ENCODE data around the gene NPTX1.

The NPTX1 gene

DNA sequence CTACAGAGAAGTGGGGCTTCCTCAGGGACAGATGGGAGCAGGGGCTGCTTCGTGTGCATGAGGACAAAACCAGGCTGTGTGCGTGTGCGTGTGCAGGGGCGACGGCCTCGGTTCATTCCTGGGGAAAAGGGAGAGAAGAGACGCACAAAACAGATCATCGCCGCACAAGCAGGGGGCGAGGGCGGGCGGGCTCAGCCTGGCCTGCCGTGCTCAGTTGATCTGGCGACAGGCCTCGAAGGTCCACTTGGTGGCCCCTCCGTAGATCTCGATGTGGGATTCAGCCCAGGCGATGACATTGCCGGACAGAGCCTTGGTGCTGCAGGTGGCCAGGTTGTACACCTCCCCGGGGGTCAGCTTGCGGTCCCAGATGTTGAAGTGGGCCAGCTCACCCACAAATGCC lies 5.8 kb downstream of the NPTX1 start:
- H3K27ac ChIP-seq (ENCODE audit: low read depth, low read length), result no peak overlapping the region
- H3K4me1 ChIP-seq (ENCODE audit: control insufficient read depth in 1 of 2, insufficient read depth in 2 of 2, low read length in 2 of 2), result peaks cover 3 to 4% of the 10 kb centered on the region in 2 donors
- H3K36me3 ChIP-seq (ENCODE audit: control insufficient read depth in 1 of 2, insufficient read depth in 2 of 2, low read length in 2 of 2), result no peaks in the 10 kb centered on the region
- H3K9me3 ChIP-seq (ENCODE audit: control insufficient read depth in 1 of 2, low read length in 2 of 2), result no peaks in the 10 kb centered on the region
- no peak overlapping the region for H3K9ac ChIP-seq (ENCODE audit: low read depth in 1 of 2, low read length in 2 of 2)
- H3K4me3 ChIP-seq (ENCODE audit: low read depth in 1 of 2, low read length in 2 of 2), result no peak overlapping the region
- peaks cover 73 to 80% of the 10 kb centered on the region in 2 donors for H3K27me3 ChIP-seq (ENCODE audit: control insufficient read depth in 1 of 2, insufficient read depth in 2 of 2, low read length in 2 of 2)

GRCh38 chr17:80469667-80470066 lies 6.7 kb downstream of the NPTX1 start:
- Histone ChIP-seq H3K4me1 (ENCODE audit: control insufficient read depth in 1 of 2, insufficient read depth in 2 of 2, low read length in 2 of 2) (no peaks in the 10 kb centered on the region), H3K36me3 (ENCODE audit: control insufficient read depth in 1 of 2, insufficient read depth in 2 of 2, low read length in 2 of 2) (no peaks in the 10 kb centered on the region), H3K27me3 (ENCODE audit: control insufficient read depth in 1 of 2, insufficient read depth in 2 of 2, low read length in 2 of 2) (peaks cover 63 to 77% of the 10 kb centered on the region in 2 donors), H3K27ac (ENCODE audit: low read depth, low read length) (no peak overlapping the region), H3K4me3 (ENCODE audit: low read depth in 1 of 2, low read length in 2 of 2) (no peak overlapping the region), H3K9ac (ENCODE audit: low read depth in 1 of 2, low read length in 2 of 2) (no peak overlapping the region), H3K9me3 (ENCODE audit: control insufficient read depth in 1 of 2, low read length in 2 of 2) (no peaks in the 10 kb centered on the region)

DNA sequence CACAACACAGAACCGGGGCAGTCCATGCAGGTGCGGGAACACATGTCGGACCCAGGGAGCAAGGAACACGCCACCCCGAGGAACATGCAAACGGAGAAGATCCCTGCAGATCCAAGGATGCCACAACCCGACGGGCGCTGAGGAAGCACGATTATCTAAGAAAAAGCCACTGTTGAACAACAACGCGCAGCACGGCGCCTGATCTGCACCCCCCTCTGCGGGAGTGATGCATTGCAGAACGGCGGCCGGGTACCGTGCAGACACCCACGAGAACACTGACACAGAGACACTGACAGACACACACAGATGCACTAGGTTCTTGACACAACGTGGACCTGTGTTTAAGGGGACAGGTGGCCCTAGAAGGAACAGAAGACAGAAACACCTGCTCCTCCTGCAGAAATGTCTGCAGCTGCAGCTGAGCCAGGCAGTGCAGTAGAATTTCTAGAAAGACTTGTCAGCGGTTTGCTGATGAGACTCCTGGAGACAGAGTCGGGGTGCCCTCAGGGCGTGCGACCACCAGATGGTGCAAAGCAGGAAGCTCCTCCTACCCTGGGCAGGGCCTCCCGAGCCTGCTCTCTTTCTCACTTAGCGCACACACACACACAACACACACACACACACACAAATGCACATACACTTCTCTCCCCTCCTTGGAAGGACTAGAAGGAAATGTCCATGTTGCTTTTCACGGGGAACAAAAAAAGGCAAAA lies 7.5 kb downstream of the NPTX1 start:
- Histone ChIP-seq H3K27me3 (ENCODE audit: control insufficient read depth in 1 of 2, insufficient read depth in 2 of 2, low read length in 2 of 2) (peaks cover 56 to 73% of the 10 kb centered on the region in 2 donors), H3K27ac (ENCODE audit: low read depth, low read length) (no peak overlapping the region), H3K4me1 (ENCODE audit: control insufficient read depth in 1 of 2, insufficient read depth in 2 of 2, low read length in 2 of 2) (no peaks in the 10 kb centered on the region), H3K9ac (ENCODE audit: low read depth in 1 of 2, low read length in 2 of 2) (no peak overlapping the region), H3K4me3 (ENCODE audit: low read depth in 1 of 2, low read length in 2 of 2) (no peak overlapping the region), H3K9me3 (ENCODE audit: control insufficient read depth in 1 of 2, low read length in 2 of 2) (no peaks in the 10 kb centered on the region), H3K36me3 (ENCODE audit: control insufficient read depth in 1 of 2, insufficient read depth in 2 of 2, low read length in 2 of 2) (no peaks in the 10 kb centered on the region)

- Histone ChIP-seq H3K4me3 (ENCODE audit: low read depth in 1 of 2, low read length in 2 of 2) (no peak overlapping the region), H3K9me3 (ENCODE audit: control insufficient read depth in 1 of 2, low read length in 2 of 2) (no peaks in the 10 kb centered on the region), H3K9ac (ENCODE audit: low read depth in 1 of 2, low read length in 2 of 2) (no peak overlapping the region), H3K4me1 (ENCODE audit: control insufficient read depth in 1 of 2, insufficient read depth in 2 of 2, low read length in 2 of 2) (no peaks in the 10 kb centered on the region), H3K27ac (ENCODE audit: low read depth, low read length) (no peak overlapping the region), H3K27me3 (ENCODE audit: control insufficient read depth in 1 of 2, insufficient read depth in 2 of 2, low read length in 2 of 2) (peaks cover 49 to 66% of the 10 kb centered on the region in 2 donors), H3K36me3 (ENCODE audit: control insufficient read depth in 1 of 2, insufficient read depth in 2 of 2, low read length in 2 of 2) (no peaks in the 10 kb centered on the region)
Observed at GRCh38 chr17:80468242-80468641, 8.2 kb downstream of the NPTX1 start.

DNA sequence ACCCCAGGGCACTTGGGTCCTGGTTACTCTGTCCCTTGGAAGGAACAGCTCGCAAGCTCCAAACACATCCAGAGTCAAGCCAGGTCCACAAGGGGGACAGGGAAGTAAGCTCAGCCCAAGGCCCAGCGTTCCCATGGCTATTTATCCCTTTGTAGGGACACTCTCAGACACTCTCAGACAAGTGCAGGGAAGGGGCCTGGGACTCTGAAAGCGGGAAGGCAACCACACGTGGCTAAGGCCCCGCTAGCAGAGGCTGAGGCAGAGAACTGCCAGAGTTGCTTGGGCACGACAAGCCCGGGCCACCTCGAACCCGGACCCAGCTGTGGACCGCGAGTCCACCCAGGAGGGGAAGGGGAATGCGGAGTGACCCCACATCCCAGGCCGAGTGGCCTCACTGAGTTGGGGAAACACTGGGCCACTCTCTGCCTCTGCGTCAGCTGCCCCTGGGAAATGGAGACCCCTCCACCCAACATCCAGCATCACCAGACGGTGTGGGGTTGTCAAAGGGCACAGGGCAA lies 10.2 kb downstream of the NPTX1 start:
- Histone ChIP-seq H3K27ac (ENCODE audit: low read depth, low read length) (no peak overlapping the region), H3K27me3 (ENCODE audit: control insufficient read depth in 1 of 2, insufficient read depth in 2 of 2, low read length in 2 of 2) (peaks cover 32 to 48% of the 10 kb centered on the region in 2 donors), H3K9me3 (ENCODE audit: control insufficient read depth in 1 of 2, low read length in 2 of 2) (no peaks in the 10 kb centered on the region)

DNA sequence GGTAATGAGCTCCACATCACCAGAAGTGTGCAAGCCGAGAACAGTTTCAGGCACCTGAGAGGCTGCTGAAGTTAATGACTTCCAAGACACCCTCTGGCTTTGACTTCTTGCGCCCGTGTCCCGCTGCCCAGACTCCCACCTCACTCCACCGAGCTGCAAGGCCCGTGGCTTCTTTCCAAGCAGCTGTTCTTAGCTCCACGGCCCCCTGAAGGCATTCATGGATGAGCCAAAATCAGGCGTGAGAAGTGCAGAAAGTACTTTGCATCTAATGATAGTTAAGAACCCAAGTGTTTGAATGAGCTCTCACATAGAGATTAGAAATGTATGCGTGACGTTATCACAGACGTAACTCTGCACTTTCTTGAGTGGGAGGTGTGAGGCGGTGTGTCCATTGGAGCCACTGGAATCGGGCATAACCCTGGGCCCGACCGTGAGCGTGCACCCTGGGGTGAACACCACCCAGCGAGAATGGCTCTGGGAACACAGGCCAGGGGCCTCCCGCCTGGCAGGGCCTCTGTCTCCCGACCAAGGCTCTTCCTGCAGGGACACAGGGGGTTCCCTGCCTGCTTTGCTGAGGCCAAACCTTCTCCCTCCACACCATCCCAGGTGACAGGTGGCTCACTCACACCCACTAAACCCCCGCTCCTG lies 11.0 kb downstream of the NPTX1 start:
- Histone ChIP-seq H3K9me3 (ENCODE audit: control insufficient read depth in 1 of 2, low read length in 2 of 2) (no peaks in the 10 kb centered on the region), H3K36me3 (ENCODE audit: control insufficient read depth in 1 of 2, insufficient read depth in 2 of 2, low read length in 2 of 2) (no peaks in the 10 kb centered on the region), H3K4me3 (ENCODE audit: low read depth in 1 of 2, low read length in 2 of 2) (no peak overlapping the region), H3K9ac (ENCODE audit: low read depth in 1 of 2, low read length in 2 of 2) (no peak overlapping the region), H3K27ac (ENCODE audit: low read depth, low read length) (no peak overlapping the region), H3K4me1 (ENCODE audit: control insufficient read depth in 1 of 2, insufficient read depth in 2 of 2, low read length in 2 of 2) (no peaks in the 10 kb centered on the region), H3K27me3 (ENCODE audit: control insufficient read depth in 1 of 2, insufficient read depth in 2 of 2, low read length in 2 of 2) (peaks cover 32 to 51% of the 10 kb centered on the region in 2 donors)

More for the DNA sequence above, 10.2 kb downstream of the NPTX1 start:
- Histone ChIP-seq H3K36me3 (ENCODE audit: control insufficient read depth in 1 of 2, insufficient read depth in 2 of 2, low read length in 2 of 2) (no peaks in the 10 kb centered on the region), H3K4me3 (ENCODE audit: low read depth in 1 of 2, low read length in 2 of 2) (no peak overlapping the region), H3K9ac (ENCODE audit: low read depth in 1 of 2, low read length in 2 of 2) (no peak overlapping the region), H3K4me1 (ENCODE audit: control insufficient read depth in 1 of 2, insufficient read depth in 2 of 2, low read length in 2 of 2) (no peaks in the 10 kb centered on the region)

GRCh38 chr17:80464486-80464885 lies 11.9 kb downstream of the NPTX1 start:
- H3K27me3 ChIP-seq (ENCODE audit: control insufficient read depth in 1 of 2, insufficient read depth in 2 of 2, low read length in 2 of 2), result peaks cover 32 to 49% of the 10 kb centered on the region in 2 donors
- H3K27ac ChIP-seq (ENCODE audit: low read depth, low read length), result no peak overlapping the region
- H3K4me3 ChIP-seq (ENCODE audit: low read depth in 1 of 2, low read length in 2 of 2), result no peak overlapping the region
- H3K36me3 ChIP-seq (ENCODE audit: control insufficient read depth in 1 of 2, insufficient read depth in 2 of 2, low read length in 2 of 2), result no peaks in the 10 kb centered on the region
- no peak overlapping the region for H3K9ac ChIP-seq (ENCODE audit: low read depth in 1 of 2, low read length in 2 of 2)
- no peaks in the 10 kb centered on the region for H3K9me3 ChIP-seq (ENCODE audit: control insufficient read depth in 1 of 2, low read length in 2 of 2)
- no peaks in the 10 kb centered on the region for H3K4me1 ChIP-seq (ENCODE audit: control insufficient read depth in 1 of 2, insufficient read depth in 2 of 2, low read length in 2 of 2)

- H3K36me3 ChIP-seq (ENCODE audit: control insufficient read depth in 1 of 2, insufficient read depth in 2 of 2, low read length in 2 of 2), result no peaks in the 10 kb centered on the region
- no peak overlapping the region for H3K4me3 ChIP-seq (ENCODE audit: low read depth in 1 of 2, low read length in 2 of 2)
- no peak overlapping the region for H3K27ac ChIP-seq (ENCODE audit: low read depth, low read length)
- H3K4me1 ChIP-seq (ENCODE audit: control insufficient read depth in 1 of 2, insufficient read depth in 2 of 2, low read length in 2 of 2), result no peaks in the 10 kb centered on the region
- H3K27me3 ChIP-seq (ENCODE audit: control insufficient read depth in 1 of 2, insufficient read depth in 2 of 2, low read length in 2 of 2), result peaks cover 27 to 43% of the 10 kb centered on the region in 2 donors
- H3K9me3 ChIP-seq (ENCODE audit: control insufficient read depth in 1 of 2, low read length in 2 of 2), result no peaks in the 10 kb centered on the region
- no peak overlapping the region for H3K9ac ChIP-seq (ENCODE audit: low read depth in 1 of 2, low read length in 2 of 2)
Observed at GRCh38 chr17:80463784-80464400, 12.5 kb downstream of the NPTX1 start.

DNA sequence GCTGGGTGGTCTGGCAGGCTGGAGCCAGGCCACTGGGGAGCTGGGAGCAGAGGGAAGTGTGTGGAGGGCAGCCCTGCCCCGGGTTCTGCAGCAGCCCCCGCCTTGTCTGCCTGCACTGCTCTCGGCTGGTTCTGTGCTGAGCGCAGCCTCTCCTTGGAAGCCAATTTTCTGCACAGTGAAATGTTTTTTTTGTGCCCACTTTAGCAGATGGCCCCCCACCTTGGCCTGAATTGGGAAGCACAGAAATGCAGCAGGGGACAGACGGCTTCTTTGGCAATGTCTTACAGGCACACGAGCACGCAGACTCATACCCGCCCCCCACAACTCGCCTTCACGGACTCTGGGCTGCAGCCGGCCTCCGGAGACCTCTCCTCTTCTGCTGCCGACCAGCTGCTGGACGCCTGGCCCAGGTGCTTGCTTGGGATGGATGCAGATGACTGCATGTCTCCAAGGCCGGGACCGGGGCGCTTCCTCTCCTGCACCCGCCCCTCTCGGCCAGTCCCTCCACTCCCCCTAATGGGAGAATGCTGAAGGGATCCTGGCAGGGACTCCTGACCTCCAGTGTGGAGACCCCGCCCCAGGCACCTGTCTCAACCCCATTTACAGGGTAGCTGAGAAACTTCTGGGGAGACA lies 14.8 kb downstream of the NPTX1 start:
- Histone ChIP-seq H3K9ac (ENCODE audit: low read depth in 1 of 2, low read length in 2 of 2) (no peak overlapping the region), H3K9me3 (ENCODE audit: control insufficient read depth in 1 of 2, low read length in 2 of 2) (no peaks in the 10 kb centered on the region), H3K4me3 (ENCODE audit: low read depth in 1 of 2, low read length in 2 of 2) (no peak overlapping the region), H3K27me3 (ENCODE audit: control insufficient read depth in 1 of 2, insufficient read depth in 2 of 2, low read length in 2 of 2) (peaks cover 7 to 24% of the 10 kb centered on the region in 2 donors), H3K36me3 (ENCODE audit: control insufficient read depth in 1 of 2, insufficient read depth in 2 of 2, low read length in 2 of 2) (no peaks in the 10 kb centered on the region), H3K27ac (ENCODE audit: low read depth, low read length) (no peak overlapping the region), H3K4me1 (ENCODE audit: control insufficient read depth in 1 of 2, insufficient read depth in 2 of 2, low read length in 2 of 2) (no peaks in the 10 kb centered on the region)

DNA sequence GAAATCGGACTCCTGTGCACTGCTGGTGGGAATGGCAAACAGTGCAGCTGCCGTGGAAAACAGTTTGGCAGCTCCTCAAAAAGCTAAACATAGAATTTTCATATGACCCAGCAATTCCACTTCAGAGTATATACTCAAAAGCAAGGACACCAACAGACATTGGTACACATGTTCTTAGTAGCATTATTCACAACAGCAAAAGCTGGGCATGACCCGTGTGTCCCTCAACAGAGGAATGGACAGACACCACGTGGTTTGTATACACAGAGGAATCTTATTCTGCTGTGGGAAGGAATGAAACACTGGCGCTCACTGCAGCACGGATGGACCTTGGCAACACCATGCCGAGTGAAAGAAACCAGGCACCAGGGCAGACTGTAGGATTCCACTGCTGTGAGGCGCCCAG lies 16.0 kb downstream of the NPTX1 start:
- Histone ChIP-seq H3K4me3 (ENCODE audit: low read depth in 1 of 2, low read length in 2 of 2) (no peak overlapping the region), H3K9ac (ENCODE audit: low read depth in 1 of 2, low read length in 2 of 2) (no peak overlapping the region), H3K27ac (ENCODE audit: low read depth, low read length) (no peak overlapping the region), H3K27me3 (ENCODE audit: control insufficient read depth in 1 of 2, insufficient read depth in 2 of 2, low read length in 2 of 2) (peaks cover 0 to 13% of the 10 kb centered on the region in 2 donors), H3K36me3 (ENCODE audit: control insufficient read depth in 1 of 2, insufficient read depth in 2 of 2, low read length in 2 of 2) (no peaks in the 10 kb centered on the region), H3K9me3 (ENCODE audit: control insufficient read depth in 1 of 2, low read length in 2 of 2) (no peaks in the 10 kb centered on the region), H3K4me1 (ENCODE audit: control insufficient read depth in 1 of 2, insufficient read depth in 2 of 2, low read length in 2 of 2) (peaks cover 0 to 5% of the 10 kb centered on the region in 2 donors)

All from duodenal mucosa (tissue), 2 donors.